22Rv1 (cell line): Measurements from ENCODE around the gene IKZF3.

Experiments
- CTCF ChIP-seq: fragments of 450-650 bp; IDR thresholded peaks from 2 replicates; pipeline ENCODE4 v1.5.1; 2017; ENCODE audit warnings: mild to moderate bottlenecking
- ZFX ChIP-seq: fragments of 450-650 bp; IDR thresholded peaks from 2 replicates; pipeline ENCODE4 v1.6.1; 2017; ENCODE audit warnings: antibody characterized with exemption, borderline replicate concordance

GRCh38 chr17:39791111-39791992 is 72.8 kb downstream of the IKZF3 start:
- TF ChIP-seq CTCF (no peak), ZFX (no peak)
